Progenitor cell of endocrine pancreas (in vitro differentiated cells): ENCODE measurements around the gene NRXN3. TPM values are rescaled to one million over a fixed set of nuclear protein-coding genes. Genes with fewer than 3 reads are reported as not detected.

ENCODE experiments used
- DNase-seq: peaks from one replicate; pipeline ENCODE4 v3.0.0; 2021; ENCODE audit warnings: low spot score; ENCODE audit not compliant: unreplicated experiment
- H3K27ac Mint-ChIP-seq: 2 replicates; pipeline ENCODE4 v1.8.0; 2021; ENCODE audit warnings: mild to moderate bottlenecking, moderate library complexity, mixed read lengths
- H3K27me3 Mint-ChIP-seq: 2 replicates; pipeline ENCODE4 v1.8.0; 2021; ENCODE audit warnings: mixed read lengths
- H3K36me3 Mint-ChIP-seq: 2 replicates; pipeline ENCODE4 v1.8.0; 2022; ENCODE audit warnings: mixed read lengths; ENCODE audit not compliant: insufficient read depth
- H3K4me1 Mint-ChIP-seq: 2 replicates; pipeline ENCODE4 v1.8.0; 2021; ENCODE audit warnings: low read depth, mixed read lengths
- H3K4me3 Mint-ChIP-seq: 2 replicates; pipeline ENCODE4 v1.8.0; 2021; ENCODE audit warnings: low read depth, mild to moderate bottlenecking, moderate library complexity, mixed read lengths
- H3K9me3 Mint-ChIP-seq: 2 replicates; pipeline ENCODE4 v1.8.0; 2021; ENCODE audit warnings: low read depth, mixed read lengths
- total RNA-seq: library from RNA; stranded (reverse); gene quantifications from 2 replicates; pipeline ENCODE4 v1.2.1, GENCODE V29; 2021
- TF ChIP-seq, protein P1 (sequence below): fragments of 200-600 bp; sonication (generic); IDR thresholded peaks from one replicate; pipeline ENCODE4 v1.5.0; 2021; ENCODE audit warnings: antibody characterized with exemption, mild to moderate bottlenecking; ENCODE audit not compliant: unreplicated experiment

The NRXN3 gene
- total RNA-seq, 1 donor from 2014 or later = 22.1 TPM

DNA sequence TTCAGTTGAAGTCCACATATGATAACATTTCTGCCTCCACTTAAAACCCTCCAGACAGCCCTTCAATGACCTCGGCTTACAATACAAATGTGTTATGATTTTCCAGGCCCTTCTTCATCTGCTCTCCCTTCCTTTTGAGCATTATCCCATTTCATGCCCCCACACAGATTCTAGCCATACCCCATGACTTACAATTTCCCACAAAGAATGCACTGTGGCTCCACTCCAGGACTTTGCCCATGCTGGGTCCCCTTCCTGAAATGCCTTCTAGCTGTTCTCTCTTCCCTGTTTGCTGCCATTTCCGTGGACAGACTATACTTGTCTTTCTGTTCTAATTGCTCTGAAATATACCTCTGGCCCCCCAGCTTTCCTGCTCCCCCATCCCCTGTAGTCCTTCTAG is 1078.0 kb downstream of the NRXN3 start:
- Mint-ChIP-seq H3K4me3 (no peak overlapping the region), H3K36me3 (no peaks in the 10 kb centered on the region), H3K4me1 (no peaks in the 10 kb centered on the region), H3K9me3 (peaks cover 3% of the 10 kb centered on the region), H3K27me3 (peaks cover 3% of the 10 kb centered on the region), H3K27ac (no peak overlapping the region)
- TF ChIP-seq, protein P1, sequence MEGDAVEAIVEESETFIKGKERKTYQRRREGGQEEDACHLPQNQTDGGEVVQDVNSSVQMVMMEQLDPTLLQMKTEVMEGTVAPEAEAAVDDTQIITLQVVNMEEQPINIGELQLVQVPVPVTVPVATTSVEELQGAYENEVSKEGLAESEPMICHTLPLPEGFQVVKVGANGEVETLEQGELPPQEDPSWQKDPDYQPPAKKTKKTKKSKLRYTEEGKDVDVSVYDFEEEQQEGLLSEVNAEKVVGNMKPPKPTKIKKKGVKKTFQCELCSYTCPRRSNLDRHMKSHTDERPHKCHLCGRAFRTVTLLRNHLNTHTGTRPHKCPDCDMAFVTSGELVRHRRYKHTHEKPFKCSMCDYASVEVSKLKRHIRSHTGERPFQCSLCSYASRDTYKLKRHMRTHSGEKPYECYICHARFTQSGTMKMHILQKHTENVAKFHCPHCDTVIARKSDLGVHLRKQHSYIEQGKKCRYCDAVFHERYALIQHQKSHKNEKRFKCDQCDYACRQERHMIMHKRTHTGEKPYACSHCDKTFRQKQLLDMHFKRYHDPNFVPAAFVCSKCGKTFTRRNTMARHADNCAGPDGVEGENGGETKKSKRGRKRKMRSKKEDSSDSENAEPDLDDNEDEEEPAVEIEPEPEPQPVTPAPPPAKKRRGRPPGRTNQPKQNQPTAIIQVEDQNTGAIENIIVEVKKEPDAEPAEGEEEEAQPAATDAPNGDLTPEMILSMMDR = no peak
- no peak for DNase-seq

DNA sequence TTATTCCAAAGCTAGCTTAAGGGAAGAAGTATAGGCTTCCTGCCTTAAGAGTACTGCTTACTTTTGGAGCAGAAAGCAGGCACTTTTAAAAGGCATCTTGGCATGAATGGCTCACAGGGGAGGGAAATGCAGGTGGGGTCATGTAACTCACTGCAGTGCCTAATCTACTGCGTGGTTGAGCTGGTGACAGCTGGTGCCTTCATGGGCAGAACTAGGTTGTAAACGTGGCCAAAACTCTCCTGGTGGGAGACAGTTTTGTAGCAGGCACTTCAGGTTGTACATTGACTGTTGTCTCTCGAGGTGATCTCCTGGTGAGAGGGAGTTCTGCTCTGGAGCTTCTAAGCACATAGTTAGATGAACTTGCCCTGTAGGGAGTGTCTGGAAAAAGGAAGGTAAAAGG is 1078.6 kb downstream of the NRXN3 start:
- TF ChIP-seq, protein P1 = no peak
- no peaks in the 10 kb centered on the region for H3K4me1 Mint-ChIP-seq
- peaks cover 3% of the 10 kb centered on the region for H3K9me3 Mint-ChIP-seq
- peaks cover 3% of the 10 kb centered on the region for H3K27me3 Mint-ChIP-seq
- H3K27ac Mint-ChIP-seq = no peak overlapping the region
- H3K4me3 Mint-ChIP-seq = no peak overlapping the region
- no peaks in the 10 kb centered on the region for H3K36me3 Mint-ChIP-seq
- no peak for DNase-seq

DNA sequence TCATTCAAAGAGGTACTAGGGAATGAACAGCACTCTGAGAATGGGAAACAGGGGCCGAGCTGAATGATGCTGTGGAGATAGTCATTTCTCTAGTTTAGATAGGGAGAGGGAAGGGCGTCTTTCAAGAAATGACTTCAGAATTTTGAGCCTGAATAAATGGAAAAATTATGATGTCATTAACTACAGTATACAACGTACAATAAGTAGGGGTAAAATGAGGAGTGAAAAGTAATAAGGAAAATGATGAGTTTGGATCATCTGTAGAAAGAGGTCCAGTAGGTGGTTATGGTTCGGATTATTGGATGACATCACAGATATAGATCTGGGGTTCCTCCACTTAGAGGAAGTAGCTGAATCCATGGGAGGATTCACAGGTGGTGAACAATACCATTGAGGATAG is 1081.1 kb downstream of the NRXN3 start:
- Mint-ChIP-seq H3K4me1 (no peaks in the 10 kb centered on the region), H3K27me3 (peaks cover 3% of the 10 kb centered on the region), H3K9me3 (peaks cover 6% of the 10 kb centered on the region), H3K27ac (no peak overlapping the region), H3K36me3 (no peaks in the 10 kb centered on the region), H3K4me3 (no peak overlapping the region)
- DNase-seq = no peak
- TF ChIP-seq, protein P1 = no peak

DNA sequence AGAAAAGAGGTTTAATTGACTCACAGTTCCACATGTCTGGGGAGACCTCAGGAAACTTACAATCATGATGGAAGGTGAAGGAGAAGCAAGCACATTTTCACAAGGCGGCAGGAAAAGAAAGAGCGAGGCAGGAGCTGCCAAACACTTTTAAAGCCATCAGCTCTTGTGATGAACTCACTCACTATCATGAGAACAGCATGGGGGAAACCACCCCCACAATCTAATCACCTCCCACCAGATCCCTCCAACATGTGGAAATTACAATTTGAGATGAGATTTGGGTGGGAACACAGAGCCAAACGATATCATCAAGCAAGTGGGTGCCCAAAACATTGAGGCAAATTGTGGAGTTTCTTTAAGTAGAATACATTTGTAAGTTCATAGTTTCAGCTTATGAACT is 1083.4 kb downstream of the NRXN3 start:
- TF ChIP-seq, protein P1 = no peak
- Mint-ChIP-seq H3K4me1 (peaks cover 4% of the 10 kb centered on the region), H3K27me3 (peaks cover 3% of the 10 kb centered on the region), H3K36me3 (no peaks in the 10 kb centered on the region), H3K9me3 (peaks cover 6% of the 10 kb centered on the region), H3K4me3 (no peak overlapping the region), H3K27ac (no peak overlapping the region)
- DNase-seq = no peak

DNA sequence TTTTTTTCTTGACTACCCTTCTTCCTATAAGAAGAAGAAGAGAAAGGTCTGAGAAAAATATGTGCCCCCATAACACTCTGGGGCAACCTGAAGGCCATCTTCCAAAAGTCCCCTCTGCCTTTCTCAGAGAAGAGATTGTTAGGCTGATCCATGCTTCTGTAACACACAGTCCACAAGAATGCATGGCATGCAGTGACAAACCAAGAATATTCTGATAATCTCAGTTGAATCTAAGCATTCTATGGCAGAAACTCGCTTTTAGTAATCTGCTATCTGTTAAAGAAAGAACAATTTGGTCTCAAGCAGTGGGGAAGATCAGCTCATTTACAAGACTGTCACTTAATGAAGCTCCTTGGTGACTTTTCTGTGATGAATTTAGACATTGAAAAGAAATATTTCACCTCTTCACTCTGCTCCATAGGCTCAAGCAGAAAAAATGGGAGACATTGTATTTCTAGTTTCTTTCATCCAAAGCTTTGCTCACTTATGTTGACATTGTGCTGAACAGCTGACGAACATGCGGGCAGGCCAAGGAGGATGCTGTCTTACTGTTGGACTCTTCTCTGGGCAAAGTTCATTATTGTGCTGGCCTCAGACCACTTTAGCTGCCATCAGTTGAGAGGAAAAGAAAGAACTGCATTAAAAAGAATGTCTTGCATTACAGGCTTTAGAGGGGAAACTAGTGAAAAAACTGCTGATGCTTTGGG is 1084.0 kb downstream of the NRXN3 start:
- Mint-ChIP-seq H3K4me1 (peaks cover 4% of the 10 kb centered on the region), H3K36me3 (no peaks in the 10 kb centered on the region), H3K4me3 (no peak overlapping the region), H3K27me3 (peaks cover 3% of the 10 kb centered on the region), H3K27ac (no peak overlapping the region), H3K9me3 (peaks cover 6% of the 10 kb centered on the region)
- TF ChIP-seq, protein P1 = no peak
- no peak for DNase-seq
